ENCODE measurements around the gene HIP1R.

GRCh38 chr12:122785503-122785902 is 49.8 kb upstream of the HIP1R start:
- TF ChIP-seq, protein P1, sequence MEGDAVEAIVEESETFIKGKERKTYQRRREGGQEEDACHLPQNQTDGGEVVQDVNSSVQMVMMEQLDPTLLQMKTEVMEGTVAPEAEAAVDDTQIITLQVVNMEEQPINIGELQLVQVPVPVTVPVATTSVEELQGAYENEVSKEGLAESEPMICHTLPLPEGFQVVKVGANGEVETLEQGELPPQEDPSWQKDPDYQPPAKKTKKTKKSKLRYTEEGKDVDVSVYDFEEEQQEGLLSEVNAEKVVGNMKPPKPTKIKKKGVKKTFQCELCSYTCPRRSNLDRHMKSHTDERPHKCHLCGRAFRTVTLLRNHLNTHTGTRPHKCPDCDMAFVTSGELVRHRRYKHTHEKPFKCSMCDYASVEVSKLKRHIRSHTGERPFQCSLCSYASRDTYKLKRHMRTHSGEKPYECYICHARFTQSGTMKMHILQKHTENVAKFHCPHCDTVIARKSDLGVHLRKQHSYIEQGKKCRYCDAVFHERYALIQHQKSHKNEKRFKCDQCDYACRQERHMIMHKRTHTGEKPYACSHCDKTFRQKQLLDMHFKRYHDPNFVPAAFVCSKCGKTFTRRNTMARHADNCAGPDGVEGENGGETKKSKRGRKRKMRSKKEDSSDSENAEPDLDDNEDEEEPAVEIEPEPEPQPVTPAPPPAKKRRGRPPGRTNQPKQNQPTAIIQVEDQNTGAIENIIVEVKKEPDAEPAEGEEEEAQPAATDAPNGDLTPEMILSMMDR (IDR thresholded peaks at IDR 0.05 in 8 of 11, conservative IDR thresholded peaks at IDR 0.05 in 3 of 11), result no peak
- no peak for TF ChIP-seq POLR2A (IDR thresholded peaks at IDR 0.05)
